Stimulated activated CD4-positive, alpha-beta T cell treated with anti-CD3 and anti-CD28 coated beads, Interleukin-2, amount 100 ng/mL, for 48 hours (primary cell): ENCODE measurements around the gene RAB36.

Source experiments
- DNase-seq, 2 donors: peaks; one replicate each; pipeline ENCODE4 v3.0.0-alpha.2; 2020

Gene RAB36

DNA sequence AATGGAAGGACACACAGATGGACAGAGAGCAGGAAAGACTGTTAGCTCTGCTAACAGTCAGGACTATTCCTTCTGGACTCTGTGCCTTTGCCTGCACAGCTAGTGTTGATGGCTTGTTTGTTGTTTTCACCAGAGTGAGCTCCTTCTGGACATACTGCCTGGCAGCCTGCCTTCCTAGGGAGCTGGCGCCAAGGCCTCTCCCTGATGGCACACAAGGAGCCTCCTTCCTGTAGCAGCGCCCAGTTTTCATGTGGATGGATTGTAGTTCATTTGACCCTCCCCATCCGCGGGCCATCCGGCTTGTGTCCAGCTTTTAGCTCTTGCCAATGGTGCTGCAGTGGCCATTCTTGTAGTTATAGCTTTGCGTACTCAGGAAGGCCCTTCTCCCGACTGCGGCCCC lies 18.4 kb downstream of the RAB36 start:
- no peak for DNase-seq

DNA sequence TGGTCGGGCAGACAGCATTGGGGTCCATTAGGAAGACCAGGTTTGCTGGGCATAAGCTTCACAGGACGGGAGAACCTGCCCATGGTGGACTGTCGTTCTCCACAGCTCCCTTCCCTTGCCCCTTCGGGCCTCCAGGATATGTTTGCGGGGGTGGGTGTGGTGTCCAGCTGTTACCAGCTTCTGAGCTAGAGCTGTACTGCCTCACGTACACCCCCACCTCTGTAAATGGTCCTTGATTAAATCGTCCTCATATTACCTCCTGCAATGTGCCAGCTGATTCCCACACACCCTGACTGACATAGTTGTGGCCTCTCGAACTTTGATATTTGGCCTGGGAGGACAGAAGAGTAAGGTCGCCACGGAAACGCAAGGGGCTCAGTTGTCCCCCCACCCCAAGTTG lies 18.8 kb downstream of the RAB36 start:
- no peak for DNase-seq

DNA sequence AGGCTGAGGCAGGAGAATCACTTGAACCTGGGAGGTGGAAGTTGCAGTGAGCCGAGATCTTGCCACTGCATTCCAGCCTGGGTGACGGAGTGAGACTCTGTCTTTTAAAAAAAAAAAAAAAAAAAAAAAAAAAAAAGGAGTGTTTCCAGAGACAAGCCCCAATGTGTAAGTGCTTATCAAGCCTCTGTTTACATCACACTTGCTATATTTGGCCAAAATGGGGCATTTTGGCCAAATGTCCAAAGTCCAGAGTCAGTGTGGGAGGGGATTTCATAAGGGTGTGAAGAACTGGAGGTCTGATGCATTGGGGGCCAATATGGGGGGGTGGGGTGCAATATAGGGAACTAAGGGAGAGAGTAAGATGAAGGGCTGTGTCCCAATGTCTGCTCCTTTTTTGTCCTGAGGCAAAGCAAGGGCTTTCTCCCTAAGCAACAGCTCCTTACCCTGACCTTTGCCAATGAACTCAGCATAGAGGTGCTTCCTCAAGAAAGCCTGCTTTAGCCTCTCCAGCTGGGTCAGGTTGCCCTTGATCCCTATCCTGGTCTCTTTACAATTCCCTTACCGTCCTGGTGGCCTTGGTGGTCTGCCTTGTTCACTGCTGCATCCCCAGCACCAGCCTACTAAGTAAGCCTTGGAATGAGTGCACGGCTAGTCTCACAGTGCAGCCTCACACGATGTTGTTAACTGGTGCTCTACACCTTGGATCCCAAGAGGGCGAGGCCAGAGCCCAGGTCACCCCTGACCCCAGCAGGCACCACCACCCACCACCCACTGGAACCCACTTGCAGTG lies 21.0 kb downstream of the RAB36 start:
- DNase-seq, result no peak

DNA sequence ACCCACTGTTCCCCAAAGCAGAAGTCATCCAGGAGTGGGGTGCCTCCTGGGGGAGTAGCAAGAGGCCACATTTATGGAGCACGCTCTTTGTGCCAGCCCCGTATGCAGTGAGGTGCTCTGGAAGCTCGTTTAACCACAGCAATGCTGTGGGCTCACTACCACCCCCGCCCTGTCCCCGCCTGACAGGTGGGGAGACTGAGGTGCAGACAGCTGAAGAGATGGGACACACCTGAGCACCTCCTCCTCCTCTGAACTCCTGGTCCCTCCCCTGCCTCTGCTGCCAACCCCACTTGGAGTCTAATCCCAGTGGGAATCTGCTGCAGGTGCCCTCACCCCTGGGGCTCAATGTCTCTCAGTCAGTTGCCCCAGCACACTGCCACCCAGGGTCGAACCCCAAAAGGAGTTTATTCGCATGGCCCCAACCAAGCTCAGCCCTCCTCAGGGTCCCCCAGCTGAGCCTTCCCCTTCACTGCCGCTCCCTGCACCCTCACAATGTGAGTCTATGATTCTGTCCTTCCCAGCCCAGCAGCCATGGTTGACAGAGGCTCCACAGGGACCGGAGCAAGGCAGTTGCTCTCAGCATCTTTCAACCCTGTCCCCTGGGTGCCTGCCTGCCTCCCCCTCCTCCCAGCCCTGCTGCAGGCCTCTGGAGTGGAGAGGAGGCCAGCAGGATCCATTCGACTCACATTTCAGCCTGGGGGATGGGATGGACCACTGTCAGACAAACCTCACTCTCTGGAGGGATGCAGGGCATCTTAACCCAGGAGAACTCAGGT lies 21.8 kb downstream of the RAB36 start:
- DNase-seq, result no peak

DNA sequence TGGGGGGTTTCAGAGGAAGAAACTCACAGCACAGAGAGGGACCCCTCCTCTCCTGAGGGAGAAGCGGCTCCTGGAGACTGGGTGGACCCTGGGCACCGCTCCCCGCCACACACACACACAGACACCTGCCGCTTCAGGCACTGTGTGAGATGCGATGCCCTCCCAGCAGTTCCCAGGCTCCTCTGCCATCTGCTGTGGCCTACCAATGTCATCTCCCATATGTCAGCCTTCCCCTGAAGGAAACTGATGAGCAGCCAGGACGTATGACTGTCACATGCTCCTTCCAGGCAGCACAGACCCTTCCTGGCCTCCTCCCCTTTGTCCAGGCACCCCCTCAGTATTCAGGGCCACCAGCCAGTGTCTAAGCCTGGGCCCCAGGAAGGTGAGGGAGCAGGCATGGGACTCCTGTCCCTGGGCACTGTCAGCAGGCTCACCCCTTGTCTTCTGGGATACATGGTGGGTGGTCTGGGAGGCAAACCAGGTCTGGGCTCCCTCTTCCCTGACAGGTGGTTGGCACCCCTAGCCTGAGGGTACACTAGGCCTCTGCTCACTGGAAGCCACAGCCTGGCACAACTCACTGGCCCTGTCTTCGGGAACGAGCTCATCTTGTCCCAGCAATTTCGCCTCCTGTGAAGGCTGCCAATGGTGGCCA lies 23.2 kb downstream of the RAB36 start:
- DNase-seq, result no peak

DNA sequence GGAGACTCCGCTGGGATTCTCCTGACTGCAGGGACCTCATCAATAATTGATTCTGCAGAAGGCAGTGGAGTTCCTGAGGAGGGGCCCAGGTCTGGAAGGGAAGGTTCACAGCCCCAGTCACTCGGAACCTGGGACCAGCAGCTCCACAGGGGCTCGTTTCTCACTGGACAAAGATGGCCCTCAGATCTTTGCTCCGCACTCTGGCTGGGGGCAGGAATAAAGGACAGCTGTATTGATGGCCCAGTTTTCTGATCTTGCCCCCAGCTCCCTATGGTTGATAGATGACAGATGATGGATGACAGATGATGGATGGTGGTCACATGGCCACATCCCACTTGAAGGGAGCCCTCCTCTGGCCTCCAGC lies 23.7 kb downstream of the RAB36 start:
- no peak for DNase-seq

DNA sequence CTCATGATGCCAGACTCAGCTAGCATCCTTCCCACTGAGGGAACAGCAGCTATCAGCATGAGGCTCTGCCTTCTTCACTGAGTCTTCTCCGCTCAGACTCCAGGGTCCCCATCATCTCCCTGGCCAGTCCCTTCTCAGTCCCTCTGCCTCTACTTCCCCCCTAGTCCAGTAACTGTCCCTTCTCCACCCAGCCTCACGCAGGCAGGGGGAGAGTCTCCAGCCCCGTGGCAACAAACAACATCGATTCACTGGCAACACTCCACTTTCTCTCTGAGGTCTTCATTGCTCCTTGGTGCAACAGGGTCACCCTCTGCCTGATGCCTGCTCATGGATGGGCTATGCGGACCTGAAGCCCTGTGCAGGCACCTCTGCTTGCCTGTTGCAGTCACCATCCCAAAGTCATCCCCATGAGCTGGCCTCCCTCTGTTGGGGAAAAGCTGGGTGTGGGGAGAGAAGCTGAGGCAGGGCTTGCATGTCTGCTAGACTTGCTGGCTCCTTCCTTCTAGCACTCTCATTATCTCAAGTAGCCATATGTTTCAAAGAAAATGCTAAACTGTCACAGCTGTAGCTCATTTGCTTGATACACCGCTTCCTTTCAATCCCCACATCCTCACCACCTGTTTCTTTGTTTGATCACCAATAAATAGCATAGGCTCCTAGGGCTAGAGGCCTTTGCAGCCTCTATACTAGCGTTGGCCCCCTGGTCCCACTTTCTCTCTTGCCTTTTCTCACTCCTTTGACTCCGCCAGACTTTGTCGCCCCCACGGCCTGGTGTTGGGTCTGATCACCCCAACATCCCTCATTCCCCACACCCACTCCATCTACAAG lies 30.8 kb downstream of the RAB36 start:
- no peak for DNase-seq

DNA sequence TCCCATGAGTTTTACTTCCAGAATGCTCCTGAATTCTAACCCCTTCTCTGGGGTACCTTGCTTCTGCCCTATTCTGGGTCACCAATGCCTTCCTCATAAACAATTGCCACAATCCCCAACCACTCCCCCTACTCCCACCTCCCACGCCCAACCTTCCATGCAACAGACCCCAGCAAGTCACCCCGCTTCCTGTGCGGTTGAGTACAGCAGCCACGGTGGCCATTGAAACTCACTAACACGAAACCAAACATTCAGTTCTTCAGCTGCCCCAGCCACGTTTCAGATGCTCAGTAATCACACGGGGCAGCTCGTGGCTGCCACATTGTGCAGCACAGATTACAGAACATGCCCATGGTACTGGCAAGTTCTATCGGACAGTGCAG lies 31.4 kb downstream of the RAB36 start:
- DNase-seq, result no peak

DNA sequence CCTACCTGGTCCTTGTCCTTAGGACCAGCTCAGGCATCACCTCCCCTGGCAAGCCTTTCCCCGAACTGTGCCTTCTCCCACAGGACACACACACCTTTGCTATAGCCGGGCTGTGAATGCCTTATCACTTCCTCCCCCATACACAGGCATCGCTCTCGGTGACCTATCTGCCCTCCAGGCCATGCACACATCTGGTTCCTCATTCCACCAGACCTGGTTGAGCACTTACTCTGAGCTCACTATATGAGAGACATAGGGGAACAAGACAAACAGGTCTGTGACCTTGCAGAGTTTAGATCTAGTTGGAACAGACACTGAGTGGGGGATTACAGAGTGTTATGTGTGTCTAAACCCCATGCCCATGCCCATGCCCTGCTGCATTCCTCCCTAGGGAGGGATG lies 31.9 kb downstream of the RAB36 start:
- no peak for DNase-seq

DNA sequence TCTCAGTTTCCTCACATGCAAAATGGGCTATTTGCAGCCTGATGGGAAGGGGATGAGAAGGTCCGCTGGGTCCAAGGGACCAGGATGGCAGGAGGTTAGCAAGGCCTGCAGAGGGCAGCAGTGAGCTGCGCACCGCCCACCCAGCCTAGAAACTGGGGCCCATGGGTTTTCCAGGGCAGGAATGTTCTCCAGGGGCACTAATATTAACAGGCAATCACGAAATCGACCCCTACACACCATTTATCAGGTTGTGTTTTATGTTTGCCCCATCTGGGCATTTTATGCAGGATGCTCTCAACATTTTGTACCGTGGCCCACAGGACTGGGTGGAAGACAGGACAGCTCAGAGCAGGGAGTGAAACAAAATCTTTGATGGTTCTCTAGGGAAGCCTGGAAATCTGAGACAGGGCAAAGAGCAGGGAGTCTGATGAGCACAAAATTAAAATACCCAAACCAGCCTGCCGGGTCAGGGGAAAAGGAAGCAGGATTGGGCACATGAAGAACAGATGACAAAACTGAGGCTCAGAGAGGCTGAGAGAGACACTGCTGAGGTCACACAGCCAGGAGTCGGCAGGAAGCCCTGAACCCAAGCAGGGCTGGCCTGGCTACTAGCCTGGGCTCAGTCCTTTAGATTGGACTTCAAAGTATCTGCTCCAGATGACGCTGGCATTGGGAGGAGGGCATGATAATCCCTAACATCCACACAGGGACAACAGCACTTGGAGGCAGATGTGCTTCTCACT lies 33.4 kb downstream of the RAB36 start:
- peak; percentile 64 to 66 for DNase-seq

DNA sequence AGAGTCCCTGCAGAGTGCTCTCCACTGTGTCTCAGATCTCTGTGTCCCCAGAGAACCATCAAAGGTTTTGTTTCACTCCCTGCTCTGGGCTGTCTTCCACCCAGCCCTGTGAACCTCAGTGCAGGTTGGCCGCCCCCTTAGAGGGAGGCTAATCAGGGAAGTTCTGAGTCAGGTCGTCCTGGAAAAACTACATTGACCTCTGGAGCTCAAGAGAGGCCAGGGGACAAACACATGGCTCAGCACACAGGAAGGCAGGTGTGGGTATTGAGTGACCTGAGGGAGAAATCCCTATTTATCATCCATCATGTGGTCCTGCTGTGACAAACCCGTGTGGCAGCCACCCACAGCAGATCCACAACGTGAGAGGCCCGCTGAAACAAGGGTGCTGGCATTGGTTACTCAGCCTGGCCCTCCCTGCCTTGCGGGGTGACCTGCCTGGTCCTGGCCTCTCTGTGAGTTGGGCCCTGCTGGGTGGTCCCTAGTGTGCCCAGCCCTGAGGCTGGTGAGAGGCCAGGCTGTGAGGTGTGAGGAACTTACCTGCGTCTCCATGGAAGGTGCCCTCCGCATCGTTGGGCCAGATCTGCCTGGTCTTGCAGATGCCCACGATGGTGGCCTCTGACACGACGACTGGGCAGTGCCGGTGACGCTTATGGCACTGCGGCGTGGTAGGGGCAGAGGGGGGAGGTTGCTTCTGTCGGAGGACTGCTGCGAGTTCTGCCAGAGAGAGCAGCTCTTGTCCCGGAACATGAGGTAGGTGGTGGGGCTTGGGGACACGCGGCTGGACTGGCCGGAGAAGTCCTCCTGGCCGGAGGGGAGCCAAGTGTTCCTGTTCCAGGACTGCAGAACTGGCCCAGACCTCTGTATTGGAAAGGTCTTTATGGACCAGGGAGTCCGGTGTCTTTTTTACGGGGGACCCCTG lies 34.4 kb downstream of the RAB36 start:
- peak in 1 of 2 donors; percentile 11 for DNase-seq

DNA sequence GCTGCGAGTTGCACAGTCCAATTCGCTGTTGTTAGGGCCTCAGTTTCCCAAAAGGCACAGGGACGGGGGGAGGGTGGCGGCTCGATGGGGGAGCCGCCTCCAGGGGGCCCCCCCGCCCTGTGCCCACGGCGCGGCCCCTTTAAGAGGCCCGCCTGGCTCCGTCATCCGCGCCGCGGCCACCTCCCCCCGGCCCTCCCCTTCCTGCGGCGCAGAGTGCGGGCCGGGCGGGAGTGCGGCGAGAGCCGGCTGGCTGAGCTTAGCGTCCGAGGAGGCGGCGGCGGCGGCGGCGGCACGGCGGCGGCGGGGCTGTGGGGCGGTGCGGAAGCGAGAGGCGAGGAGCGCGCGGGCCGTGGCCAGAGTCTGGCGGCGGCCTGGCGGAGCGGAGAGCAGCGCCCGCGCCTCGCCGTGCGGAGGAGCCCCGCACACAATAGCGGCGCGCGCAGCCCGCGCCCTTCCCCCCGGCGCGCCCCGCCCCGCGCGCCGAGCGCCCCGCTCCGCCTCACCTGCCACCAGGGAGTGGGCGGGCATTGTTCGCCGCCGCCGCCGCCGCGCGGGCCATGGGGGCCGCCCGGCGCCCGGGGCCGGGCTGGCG lies 35.1 kb downstream of the RAB36 start, which contains the start of gene BCR:
Gene BCR (plus strand): TSS at position 209 of the 592 bp plus-strand sequence. CDS start 452 bp downstream, outside the sequence.
- DNase-seq, result peak in 1 of 2 donors; percentile 47

DNA sequence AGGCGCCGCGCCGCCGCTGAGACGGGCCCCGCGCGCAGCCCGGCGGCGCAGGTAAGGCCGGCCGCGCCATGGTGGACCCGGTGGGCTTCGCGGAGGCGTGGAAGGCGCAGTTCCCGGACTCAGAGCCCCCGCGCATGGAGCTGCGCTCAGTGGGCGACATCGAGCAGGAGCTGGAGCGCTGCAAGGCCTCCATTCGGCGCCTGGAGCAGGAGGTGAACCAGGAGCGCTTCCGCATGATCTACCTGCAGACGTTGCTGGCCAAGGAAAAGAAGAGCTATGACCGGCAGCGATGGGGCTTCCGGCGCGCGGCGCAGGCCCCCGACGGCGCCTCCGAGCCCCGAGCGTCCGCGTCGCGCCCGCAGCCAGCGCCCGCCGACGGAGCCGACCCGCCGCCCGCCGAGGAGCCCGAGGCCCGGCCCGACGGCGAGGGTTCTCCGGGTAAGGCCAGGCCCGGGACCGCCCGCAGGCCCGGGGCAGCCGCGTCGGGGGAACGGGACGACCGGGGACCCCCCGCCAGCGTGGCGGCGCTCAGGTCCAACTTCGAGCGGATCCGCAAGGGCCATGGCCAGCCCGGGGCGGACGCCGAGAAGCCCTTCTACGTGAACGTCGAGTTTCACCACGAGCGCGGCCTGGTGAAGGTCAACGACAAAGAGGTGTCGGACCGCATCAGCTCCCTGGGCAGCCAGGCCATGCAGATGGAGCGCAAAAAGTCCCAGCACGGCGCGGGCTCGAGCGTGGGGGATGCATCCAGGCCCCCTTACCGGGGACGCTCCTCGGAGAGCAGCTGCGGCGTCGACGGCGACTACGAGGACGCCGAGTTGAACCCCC lies 35.8 kb downstream of the RAB36 start:
- DNase-seq, result peak in 1 of 2 donors; percentile 29

DNA sequence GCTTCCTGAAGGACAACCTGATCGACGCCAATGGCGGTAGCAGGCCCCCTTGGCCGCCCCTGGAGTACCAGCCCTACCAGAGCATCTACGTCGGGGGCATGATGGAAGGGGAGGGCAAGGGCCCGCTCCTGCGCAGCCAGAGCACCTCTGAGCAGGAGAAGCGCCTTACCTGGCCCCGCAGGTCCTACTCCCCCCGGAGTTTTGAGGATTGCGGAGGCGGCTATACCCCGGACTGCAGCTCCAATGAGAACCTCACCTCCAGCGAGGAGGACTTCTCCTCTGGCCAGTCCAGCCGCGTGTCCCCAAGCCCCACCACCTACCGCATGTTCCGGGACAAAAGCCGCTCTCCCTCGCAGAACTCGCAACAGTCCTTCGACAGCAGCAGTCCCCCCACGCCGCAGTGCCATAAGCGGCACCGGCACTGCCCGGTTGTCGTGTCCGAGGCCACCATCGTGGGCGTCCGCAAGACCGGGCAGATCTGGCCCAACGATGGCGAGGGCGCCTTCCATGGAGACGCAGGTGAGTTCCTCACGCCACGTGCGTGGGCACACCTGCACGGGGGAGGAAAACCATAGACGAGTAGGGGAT lies 36.5 kb downstream of the RAB36 start:
- DNase-seq, result peak in 1 of 2 donors; percentile 3

DNA sequence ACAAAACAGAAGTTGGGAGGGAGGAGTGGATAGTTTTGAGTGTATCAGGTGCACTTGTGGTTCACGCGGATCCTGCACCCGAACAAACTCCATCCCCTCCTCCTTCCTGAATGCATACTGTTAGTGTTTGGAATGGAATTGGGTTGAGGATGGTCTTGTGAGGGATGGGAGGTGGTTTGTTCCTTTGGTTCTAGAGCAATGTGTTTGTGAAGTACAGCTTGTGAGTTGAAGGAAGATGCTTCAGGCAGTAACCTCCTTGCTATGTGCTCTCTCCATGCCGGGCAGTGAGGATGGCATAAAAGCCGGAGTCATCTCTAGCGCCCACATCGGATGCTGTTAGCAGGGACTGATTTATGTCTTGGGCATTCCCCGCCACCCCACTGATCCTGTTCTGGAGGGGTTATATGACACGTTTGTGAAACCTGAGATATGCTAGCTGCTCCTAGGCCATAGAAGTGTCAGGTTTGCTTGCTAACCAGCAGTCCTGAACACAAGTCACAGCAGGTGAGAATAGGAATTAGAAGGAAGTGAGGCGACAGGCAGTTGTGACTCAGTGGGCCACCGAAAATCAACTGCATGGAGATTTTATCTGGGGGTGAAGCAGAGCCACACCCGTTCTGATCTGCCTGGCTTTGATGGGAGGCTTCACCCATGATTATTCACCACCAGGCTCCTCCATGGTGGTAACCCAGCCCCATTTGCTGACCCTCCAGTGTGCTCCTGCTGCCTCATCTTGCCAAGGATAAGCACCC lies 37.2 kb downstream of the RAB36 start:
- DNase-seq, result peak; percentile 58 to 68

DNA sequence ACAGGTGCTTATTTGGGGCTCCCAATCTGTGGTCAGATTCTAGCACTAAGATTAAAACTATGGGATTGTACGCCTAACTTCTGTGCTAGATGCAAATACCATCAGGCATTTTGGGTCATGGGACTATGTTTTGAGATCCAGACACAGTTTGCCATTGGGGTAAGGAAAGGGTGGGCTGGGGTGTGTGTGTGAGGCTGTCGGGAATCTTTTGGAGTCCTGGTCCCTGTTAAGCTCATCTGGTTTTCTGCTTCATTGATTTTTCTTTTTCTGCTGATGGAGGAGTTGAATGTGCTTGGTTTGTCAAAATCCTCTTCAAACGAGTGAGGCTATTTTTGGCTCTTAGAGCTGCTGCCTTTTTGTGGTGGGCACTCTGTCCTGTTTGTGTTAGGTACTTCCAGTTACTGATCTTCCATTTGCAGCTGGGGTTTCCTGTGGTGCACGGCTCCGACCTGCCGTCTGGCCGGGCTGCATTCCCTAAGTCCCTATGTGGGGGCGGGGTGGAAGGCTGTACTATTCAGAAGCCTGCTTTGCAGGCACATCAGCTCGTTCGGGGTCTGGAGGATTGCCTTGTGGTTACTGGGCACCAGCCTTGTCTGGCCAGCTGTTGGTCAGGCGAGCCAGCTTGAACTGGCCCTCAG lies 37.9 kb downstream of the RAB36 start:
- no peak for DNase-seq

DNA sequence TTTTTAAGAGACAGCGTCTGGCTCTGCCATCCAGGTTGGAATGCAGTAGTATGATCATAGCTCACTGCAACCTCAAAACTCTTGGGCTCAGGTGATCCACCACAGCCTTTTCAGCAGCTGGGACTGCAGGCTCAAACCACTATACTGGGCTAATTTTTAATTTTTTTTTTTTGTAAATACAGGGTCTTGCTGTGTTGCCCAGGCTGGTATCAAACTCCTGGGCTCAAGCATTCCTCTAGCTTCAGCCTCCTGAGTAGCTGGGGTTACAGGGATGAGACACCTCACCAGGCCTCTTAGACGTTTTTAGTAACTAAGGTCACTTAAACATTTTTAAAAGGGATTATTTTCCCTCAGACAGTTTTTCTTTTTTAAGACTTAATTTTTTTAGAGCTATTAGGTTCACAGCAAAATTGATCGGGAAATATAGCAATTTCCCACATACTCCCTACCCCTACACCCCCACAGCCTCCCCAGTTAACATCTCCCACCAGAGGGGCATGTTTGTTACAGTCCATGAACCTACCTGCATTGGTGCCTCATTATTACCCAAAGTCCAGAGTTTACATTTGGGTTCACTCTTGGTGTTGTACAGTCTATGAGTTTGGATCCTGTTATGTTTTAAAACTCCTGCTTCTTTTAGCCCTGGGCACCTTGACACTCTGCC lies 39.0 kb downstream of the RAB36 start:
- no peak for DNase-seq
